Ecto neural progenitor cell (in vitro differentiated cells): ENCODE data around the gene CD200R1L.

ENCODE experiments used
- DNase-seq: peaks from one replicate; pipeline ENCODE4 v3.0.0-alpha.2; 2018; ENCODE audit warnings: low spot score

The CD200R1L gene

DNA sequence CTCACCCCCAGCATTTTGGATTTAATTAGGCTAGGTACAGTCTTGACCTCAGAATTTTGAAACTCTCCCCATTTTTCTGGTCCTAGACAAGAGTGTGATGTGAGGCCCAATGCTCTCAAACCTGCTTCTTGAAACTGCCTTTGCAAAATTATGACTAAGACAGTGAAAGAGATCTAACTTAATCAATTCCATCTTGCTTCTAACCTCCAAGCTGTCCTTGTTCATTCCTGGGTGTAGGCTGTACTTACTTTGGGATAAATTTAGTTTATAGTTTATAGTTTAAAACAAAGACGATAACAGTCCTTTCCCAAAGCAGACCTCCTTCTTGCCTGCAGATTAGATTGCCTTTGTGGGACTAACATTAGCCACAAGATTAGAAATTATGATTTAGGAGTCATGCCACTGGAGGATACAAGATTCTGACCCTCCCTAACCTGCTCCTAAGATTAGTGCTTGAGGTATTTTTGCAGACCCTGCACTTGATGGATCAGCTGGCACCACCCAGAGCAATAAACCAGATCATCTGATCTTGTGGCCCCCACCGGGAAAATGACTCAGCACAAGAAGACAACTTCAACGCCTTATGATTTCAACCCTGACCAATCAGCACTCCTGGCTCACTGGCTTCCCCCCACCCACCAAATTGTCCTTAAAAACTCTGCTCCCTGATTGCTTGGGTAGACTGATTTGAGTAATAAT is 59.6 kb downstream of the CD200R1L start:
- no peak for DNase-seq

DNA sequence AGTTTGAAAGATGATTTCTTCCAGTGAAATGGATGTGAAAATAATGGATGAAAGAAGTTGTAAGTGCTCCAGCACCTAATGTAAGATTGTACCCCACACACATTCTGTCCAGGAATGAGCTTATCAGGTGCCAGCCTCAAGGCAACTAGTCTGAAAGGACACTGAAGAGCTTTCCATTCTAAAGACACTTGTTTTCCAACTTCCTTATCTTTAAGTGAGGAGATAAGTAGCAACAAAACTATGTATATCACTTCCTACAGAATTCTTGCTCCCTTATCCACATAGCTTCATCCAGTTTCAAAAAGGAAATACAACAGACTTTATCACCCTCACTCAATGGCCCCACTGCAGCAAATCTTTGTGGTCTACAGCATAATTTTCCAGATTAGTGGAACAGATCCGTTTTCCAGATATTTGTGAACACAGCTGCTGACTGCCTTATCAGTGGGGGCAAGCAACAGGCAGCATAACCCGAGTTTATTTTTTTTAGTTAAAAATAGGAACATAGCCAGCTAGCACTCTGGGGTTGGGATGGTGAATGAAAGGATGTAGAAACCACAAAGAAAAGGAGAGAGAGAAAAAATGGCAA is 60.6 kb downstream of the CD200R1L start:
- DNase-seq = no peak

DNA sequence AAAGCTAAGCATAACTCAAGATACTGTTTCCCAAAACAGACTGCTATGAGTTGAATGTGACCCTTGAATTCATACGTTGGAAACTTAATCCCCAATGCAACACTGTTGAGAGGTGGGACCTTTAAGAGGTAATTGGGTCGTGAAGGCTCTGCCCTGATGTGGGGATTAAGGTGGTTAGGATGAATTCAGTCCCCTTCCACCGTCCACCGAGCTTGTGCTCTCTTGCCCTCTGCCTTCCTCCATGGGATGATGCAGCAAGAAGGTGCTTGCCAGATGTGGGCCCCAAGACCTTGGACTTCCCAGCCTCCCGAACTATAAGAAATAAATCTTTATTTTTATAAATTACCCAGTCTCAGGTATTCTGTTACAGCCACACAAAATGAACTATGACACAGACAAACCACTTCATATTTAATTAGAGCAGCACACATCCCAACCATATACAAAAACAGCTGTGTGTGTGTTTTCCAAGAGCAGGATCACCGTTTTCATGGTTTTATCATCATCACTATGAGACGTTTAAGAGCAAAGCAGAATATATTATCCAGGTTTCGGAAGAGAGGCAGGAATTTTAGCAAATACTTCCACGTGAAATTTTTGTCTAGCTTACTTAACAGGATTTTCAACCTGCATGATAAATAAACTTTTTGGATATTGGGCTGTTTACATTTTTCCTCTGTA is 61.2 kb downstream of the CD200R1L start:
- DNase-seq = no peak

DNA sequence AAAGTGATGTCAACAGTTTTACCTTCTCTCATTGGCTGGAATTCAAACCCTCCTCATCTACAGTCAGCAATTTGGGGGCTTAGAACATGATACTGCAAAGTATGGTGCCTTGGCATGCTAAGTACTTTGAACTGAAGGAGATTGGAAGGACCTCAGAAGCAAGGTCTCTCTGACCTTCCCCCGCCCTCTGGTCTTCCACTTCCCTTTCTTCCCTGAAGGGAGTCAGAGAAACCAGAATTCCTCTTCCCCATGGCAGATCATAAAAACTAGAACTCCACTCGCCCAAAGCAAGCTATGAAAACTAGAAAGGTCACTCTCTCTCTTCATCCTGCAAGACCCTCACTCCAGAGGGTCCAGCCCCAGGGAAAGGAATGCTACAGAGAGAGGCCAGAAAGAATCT is 64.2 kb downstream of the CD200R1L start:
- no peak for DNase-seq

DNA sequence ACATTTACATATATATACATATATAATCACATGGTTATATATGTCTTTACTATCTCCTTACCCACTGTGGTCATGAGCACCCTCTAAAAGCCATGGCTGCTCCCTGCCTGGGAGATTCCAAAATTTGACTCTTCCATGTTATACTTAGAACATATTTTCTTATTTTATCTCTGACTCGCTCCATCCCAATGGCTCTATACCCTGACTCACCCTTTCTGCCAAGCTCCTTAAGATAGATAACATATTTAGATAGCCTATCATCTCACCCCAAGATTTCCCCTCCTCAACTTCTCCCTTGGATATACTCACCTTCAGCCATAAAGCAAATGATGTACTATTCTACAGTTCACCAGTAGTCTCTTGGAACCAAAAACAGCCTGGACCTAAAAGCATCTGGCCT is 65.1 kb downstream of the CD200R1L start:
- DNase-seq = no peak

DNA sequence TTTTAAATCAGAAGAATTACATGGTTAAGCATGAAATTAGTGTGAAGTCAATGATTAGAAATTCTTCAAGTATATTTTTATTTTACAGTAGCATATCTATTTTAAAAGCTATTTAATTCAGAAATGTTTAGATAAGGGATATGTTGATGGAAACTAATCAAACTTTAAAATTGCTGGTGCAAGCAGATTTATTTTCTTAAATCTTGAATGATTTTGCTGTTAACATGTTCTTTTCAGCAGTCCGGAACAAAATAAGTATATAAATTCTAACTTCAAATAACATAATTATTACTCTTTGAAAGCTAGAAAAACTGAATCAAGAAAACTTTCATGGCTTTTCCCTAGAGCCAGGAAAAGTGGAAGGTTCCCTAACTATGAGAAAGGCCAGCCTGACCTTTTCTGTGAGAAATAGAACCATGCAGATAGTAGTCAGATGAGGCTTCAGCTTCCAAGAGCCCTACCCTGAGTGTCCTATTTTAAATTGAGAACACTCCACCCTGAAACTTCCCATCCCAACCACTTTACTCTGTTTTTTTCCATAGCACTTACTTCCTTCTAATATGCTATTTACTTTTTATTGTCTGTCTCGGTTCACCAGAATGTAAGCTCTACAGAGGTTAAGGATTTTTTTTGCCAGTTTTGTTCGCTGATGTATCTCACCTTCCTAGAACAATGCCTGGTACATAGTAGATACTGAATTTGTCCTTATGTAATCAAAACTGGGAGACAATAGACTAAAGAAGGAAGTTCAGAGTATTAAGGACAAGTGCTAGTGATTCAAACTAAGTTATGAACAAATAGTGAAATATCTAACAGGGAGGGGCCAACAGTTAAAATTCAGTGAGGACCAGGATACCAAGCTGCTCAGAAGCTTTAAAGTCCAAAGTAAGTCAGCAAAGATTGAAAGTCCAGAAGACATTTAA is 66.8 kb downstream of the CD200R1L start:
- no peak for DNase-seq

DNA sequence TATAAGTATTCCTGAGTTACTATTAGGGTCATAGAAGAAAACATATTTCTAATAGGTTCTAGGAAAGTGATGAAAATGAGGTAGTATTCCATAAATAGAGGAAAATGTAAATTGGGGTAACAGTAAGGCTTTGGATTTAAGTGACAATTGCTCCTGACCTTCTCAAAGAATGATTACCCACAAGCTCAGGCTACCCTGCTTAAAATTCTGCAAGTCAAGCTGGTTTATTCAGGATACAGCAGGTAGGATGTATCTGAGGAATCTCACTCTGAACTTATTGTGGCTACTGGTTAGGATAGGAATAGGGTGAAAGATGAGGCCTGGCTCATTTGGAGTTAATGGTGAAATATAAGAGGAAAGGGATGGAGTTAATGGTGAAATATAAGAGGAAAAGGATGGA is 67.7 kb downstream of the CD200R1L start:
- DNase-seq = no peak

DNA sequence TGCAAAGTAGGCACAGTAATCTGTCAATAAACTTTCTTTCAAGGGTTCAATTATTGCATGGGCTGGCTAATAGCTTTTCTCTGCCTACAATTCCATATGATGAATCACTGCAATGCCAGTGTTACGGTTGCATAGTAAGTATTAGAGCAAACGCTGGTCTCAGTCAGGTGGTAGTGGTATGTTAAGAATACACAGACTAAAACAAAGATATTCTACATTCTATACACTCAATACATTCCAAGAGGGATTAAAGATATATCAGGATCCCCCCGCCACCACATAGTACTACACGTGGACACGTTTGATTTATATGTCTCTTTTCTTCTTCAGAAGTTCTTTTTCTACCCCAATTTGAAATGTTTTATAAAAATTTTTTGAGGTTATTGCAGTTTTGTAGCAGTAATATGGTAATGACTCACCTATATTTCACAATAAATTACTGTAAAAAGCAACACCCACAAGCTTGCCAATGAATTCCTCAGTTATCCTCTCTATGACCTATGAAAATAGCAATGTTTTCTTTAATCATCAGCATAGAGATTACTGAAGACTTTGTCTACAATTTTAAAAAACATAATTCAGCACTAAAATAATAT is 68.2 kb downstream of the CD200R1L start:
- DNase-seq = no peak

DNA sequence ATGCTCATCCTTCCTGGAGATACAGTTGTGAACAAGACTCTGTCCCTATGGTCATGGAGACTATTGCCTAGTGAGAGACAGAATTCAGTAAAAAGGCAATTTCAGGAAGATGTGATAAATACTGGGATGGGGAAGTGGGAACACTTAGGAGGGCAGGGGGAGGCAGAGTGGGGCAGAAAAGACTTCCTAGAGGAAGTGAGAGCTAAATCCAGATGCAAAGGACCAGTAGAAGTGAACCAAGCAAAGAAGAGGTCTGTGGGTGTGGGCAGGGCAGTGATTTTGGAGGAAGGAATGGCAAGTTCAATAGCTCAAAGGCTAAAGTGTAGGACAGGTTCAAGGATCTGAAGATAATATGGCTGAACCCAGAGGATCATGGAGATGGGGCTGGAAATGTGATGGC is 68.9 kb downstream of the CD200R1L start:
- no peak for DNase-seq

DNA sequence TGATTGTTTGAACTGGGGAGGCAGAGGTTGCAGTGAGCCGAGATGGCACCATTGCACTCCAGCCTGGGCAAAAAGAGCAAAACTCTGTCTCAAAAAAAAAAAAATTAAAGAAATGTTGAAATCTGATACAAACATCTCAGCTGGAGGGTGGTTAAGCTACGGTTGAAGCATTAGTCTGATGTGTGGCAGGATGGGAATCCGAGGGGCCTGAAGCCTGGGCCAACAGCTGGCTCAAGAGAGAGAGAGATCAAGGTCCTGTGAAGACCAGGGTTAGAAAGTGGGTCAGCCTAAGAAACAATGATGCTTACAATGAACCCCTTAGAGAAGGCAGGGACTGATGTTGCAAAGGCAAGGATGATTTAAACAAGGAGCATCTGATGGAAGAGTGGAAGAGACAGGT is 69.8 kb downstream of the CD200R1L start:
- DNase-seq = no peak

- no peak for DNase-seq
These were observed 70.7 kb downstream of the CD200R1L start for GRCh38 chr3:112776000-112776399.

DNA sequence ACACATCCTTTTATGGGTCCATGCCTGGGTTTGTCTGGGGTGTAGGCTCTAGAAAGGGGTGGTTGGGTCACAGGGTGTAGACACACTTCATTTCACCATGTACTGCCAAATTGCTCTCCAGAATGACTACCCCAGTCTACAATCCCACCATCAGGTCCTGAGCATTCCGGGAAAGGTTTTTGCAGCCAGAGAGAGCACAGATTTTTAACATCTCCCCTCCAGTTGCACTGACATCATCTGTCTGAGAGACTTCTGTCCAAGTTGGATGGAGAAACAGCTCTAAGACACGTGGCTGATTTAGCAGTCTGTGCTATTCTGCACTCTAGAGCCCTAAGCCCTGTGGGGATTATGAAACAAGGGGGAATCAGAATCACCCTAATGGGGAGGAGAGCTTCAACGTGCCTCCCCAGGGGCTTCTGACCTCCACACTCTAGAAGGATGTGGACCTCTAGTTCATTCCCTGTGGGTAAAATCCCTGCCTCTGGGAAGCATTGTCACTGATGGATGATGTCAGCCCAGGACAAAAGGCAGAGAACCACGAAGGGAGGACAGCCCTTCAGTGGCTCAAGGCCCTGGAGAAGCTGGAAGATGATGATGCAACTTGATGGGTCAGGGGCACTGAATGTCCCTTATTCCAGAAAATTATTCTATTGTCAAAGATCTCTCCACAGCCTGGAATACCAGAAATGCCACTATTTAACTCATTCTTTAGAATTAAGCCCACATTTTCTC is 71.5 kb downstream of the CD200R1L start:
- DNase-seq = no peak

GRCh38 chr3:112774293-112774926 is 72.3 kb downstream of the CD200R1L start:
- no peak for DNase-seq

GRCh38 chr3:112773864-112774263 is 72.8 kb downstream of the CD200R1L start:
- no peak for DNase-seq

GRCh38 chr3:112770951-112771350 is 75.7 kb downstream of the CD200R1L start:
- no peak for DNase-seq

DNA sequence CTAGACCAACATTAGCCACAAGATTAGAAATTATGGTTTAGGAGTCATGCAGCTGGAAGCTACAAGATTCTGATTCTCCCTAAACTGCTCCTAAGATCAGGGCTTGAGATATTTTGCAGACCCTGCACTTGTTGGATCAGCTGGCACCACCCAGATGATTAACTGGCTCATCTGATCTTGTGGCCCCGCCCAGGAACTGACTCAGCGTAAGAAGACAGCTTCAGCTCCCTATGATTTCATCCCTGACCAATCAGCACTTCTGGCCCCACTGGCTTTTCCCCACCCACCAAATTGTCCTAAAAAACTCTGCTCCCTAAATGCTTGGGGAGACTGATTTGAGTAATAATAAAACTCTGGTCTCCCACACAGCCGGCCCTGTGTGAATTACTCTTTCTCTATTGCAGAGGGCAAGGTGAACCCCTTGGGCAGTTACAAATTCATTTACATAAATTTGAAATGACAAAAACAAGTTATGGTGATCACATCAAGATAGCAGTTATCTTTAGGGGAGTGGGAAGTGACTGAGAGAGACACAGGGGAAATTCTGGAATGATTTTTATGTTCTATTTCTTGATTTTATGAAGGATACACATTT is 76.5 kb downstream of the CD200R1L start:
- no peak for DNase-seq

GRCh38 chr3:112769286-112769978 is 77.2 kb downstream of the CD200R1L start:
- DNase-seq = no peak

- DNase-seq = no peak
These were observed 78.9 kb downstream of the CD200R1L start for GRCh38 chr3:112767777-112768176.

DNA sequence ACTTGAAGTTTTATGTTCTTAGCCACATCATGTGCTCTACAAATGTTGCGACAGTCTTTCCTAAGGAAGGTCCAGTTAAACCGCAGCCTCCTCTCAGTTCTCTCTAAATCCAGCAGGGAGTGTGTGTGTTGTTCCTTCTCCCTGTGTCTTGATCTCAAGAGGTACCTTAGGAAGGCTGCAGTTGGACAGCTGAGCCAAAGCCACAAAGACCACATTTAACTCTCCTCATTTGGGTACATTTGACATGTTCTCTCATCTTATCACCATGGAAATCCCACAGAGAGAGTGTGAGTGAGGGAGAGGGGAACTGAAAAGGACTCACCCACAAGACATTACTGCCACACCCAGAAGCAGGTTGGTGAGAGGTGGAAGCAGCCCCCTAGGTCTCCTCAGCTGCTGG is 79.5 kb downstream of the CD200R1L start:
- no peak for DNase-seq
